ENCODE data around the gene MPP4. TPM values are rescaled to one million over a fixed set of nuclear protein-coding genes. Genes with fewer than 3 reads are reported as not detected.

MPP4 gene
- total RNA-seq, 1 donor from 2014 or later: not detected

GRCh38 chr2:201628545-201628944 lies 69.9 kb downstream of the MPP4 start:
- DNase-seq (ENCODE audit: low read depth) (no peak), FAIRE-seq (no peak)
- H3K36me3 ChIP-seq (ENCODE audit: control insufficient read depth, insufficient read depth, low read length): peaks cover 8% of the 10 kb centered on the region

GRCh38 chr2:201622306-201622970 lies 76.0 kb downstream of the MPP4 start:
- no peak overlapping the region for H3K4me3 ChIP-seq (ENCODE audit: low read depth, low read length)
- FAIRE-seq (no peak), DNase-seq (ENCODE audit: low read depth) (no peak)
- H3K36me3 ChIP-seq (ENCODE audit: control insufficient read depth, insufficient read depth, low read length): peaks cover 4% of the 10 kb centered on the region
- no peaks in the 10 kb centered on the region for H3K27me3 ChIP-seq (ENCODE audit: control insufficient read depth, insufficient read depth, low read length)
- no peak for TF ChIP-seq CTCF (IDR thresholded peaks at IDR 0.05; ENCODE audit: insufficient read depth, low read length, severe bottlenecking)

More at GRCh38 chr2:201628545-201628944, 69.9 kb downstream of the MPP4 start:
- no peak for TF ChIP-seq CTCF (IDR thresholded peaks at IDR 0.05; ENCODE audit: insufficient read depth, low read length, severe bottlenecking)
- Histone ChIP-seq H3K27me3 (ENCODE audit: control insufficient read depth, insufficient read depth, low read length) (no peaks in the 10 kb centered on the region), H3K4me3 (ENCODE audit: low read depth, low read length) (no peak overlapping the region)

- FAIRE-seq (peak; percentile 32), DNase-seq (ENCODE audit: low read depth) (no peak)
- no peak for TF ChIP-seq CTCF (IDR thresholded peaks at IDR 0.05; ENCODE audit: insufficient read depth, low read length, severe bottlenecking)
- H3K4me3 ChIP-seq (ENCODE audit: low read depth, low read length): no peak overlapping the region
- H3K27me3 ChIP-seq (ENCODE audit: control insufficient read depth, insufficient read depth, low read length): no peaks in the 10 kb centered on the region
- H3K36me3 ChIP-seq (ENCODE audit: control insufficient read depth, insufficient read depth, low read length): peaks cover 3% of the 10 kb centered on the region
Measured at GRCh38 chr2:201621293-201621999, 77.0 kb downstream of the MPP4 start.

GRCh38 chr2:201618744-201619662 lies 79.4 kb downstream of the MPP4 start:
- Histone ChIP-seq H3K36me3 (ENCODE audit: control insufficient read depth, insufficient read depth, low read length) (no peaks in the 10 kb centered on the region), H3K27me3 (ENCODE audit: control insufficient read depth, insufficient read depth, low read length) (no peaks in the 10 kb centered on the region), H3K4me3 (ENCODE audit: low read depth, low read length) (no peak overlapping the region)
- DNase-seq (ENCODE audit: low read depth) (peak; percentile 27), FAIRE-seq (no peak)
- peak; percentile 50 for TF ChIP-seq CTCF (IDR thresholded peaks at IDR 0.05; ENCODE audit: insufficient read depth, low read length, severe bottlenecking)

GRCh38 chr2:201608021-201608420 lies 90.4 kb downstream of the MPP4 start:
- FAIRE-seq (no peak), DNase-seq (ENCODE audit: low read depth) (no peak)
- Histone ChIP-seq H3K4me3 (ENCODE audit: low read depth, low read length) (no peak overlapping the region), H3K27me3 (ENCODE audit: control insufficient read depth, insufficient read depth, low read length) (no peaks in the 10 kb centered on the region), H3K36me3 (ENCODE audit: control insufficient read depth, insufficient read depth, low read length) (no peaks in the 10 kb centered on the region)
- TF ChIP-seq CTCF (IDR thresholded peaks at IDR 0.05; ENCODE audit: insufficient read depth, low read length, severe bottlenecking): no peak
